Spleen (tissue), 7 donors: ENCODE measurements around the gene EMC1.
"Not testable (repeated sequence)": the region's sequence is repeated elsewhere in the genome, so short reads cannot be mapped to it uniquely, and the experiment has no call there.

ENCODE experiments used
- POLR2A ChIP-seq, 3 donors: fragments of 450-650 bp; IDR thresholded peaks; one replicate each; pipeline ENCODE4 v1.5.1; 2017; ENCODE audit warnings: antibody characterized with exemption in 3 of 3, mild to moderate bottlenecking in 1 of 3
- POLR2AphosphoS5 ChIP-seq, 3 donors: sonication (generic); formaldehyde crosslinking; IDR thresholded peaks; one replicate each; pipeline ENCODE4 v1.5.1; 2017; ENCODE audit warnings: antibody characterized with exemption in 3 of 3
- TF ChIP-seq, protein P1 (sequence below), 11 experiments: fragments of 200-600 bp in 7 of 11; fragments of 450-650 bp in 4 of 11; sonication (generic) in 4 of 11; IDR thresholded peaks in 8 of 11; conservative IDR thresholded peaks in 3 of 11; 1 replicate in 7 of 11; 2 replicates in 4 of 11; pipeline versions ENCODE4 v1.4.0 to v1.8.0; 2016 to 2021; ENCODE audit warnings: antibody characterized with exemption in 11 of 11, inconsistent platforms in 4 of 11, mild to moderate bottlenecking in 1 of 11
- donor health status: DM: no; HTN: no; CAD: no; lungs with moderate emphysema.
- donor health status: DM: no; HTN: no; CAD: no.
- donor health status: DM: no; HTN: no; CAD: no.

DNA sequence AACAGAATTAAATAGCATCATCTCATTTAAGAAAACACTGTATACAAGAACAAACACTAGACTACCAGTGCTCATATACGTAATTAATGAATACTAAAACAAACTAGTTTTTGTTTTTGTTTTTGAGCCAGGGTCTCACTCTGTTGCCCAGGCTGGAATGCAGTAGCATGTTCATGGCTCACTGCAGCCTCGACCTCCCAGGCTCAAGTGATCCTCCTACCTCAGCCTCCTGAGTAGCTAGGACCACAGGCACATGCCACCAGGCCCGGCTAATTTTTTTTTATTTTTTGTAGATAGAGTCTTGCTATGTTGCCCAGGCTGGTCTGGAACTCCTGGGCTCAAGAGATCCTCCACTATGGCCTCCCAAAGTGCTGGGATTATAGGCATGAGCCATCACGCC, 34.7 kb downstream of the EMC1 start:
- TF ChIP-seq, protein P1, sequence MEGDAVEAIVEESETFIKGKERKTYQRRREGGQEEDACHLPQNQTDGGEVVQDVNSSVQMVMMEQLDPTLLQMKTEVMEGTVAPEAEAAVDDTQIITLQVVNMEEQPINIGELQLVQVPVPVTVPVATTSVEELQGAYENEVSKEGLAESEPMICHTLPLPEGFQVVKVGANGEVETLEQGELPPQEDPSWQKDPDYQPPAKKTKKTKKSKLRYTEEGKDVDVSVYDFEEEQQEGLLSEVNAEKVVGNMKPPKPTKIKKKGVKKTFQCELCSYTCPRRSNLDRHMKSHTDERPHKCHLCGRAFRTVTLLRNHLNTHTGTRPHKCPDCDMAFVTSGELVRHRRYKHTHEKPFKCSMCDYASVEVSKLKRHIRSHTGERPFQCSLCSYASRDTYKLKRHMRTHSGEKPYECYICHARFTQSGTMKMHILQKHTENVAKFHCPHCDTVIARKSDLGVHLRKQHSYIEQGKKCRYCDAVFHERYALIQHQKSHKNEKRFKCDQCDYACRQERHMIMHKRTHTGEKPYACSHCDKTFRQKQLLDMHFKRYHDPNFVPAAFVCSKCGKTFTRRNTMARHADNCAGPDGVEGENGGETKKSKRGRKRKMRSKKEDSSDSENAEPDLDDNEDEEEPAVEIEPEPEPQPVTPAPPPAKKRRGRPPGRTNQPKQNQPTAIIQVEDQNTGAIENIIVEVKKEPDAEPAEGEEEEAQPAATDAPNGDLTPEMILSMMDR (IDR thresholded peaks at IDR 0.05 in 8 of 11, conservative IDR thresholded peaks at IDR 0.05 in 3 of 11): not testable (repeated sequence)
- TF ChIP-seq POLR2AphosphoS5, POLR2A (IDR thresholded peaks at IDR 0.05): not testable (repeated sequence)
